GM12878 (cell line): ENCODE data around the gene RALGPS1. TPM values are rescaled to one million over a fixed set of nuclear protein-coding genes. Genes with fewer than 3 reads are reported as not detected.

Experiments
- BCL11A ChIP-seq: IDR thresholded peaks from 2 replicates; pipeline ENCODE4 v1.6.1; 2011; ENCODE audit warnings: low read depth, low read length
- BMI1 ChIP-seq: fragments of 450-650 bp; IDR thresholded peaks from 2 replicates; pipeline ENCODE4 v1.6.1; 2016; ENCODE audit warnings: mild to moderate bottlenecking, moderate library complexity, borderline replicate concordance
- CHD2 ChIP-seq: IDR thresholded peaks from 2 replicates; pipeline ENCODE4 v1.6.1; 2011; ENCODE audit warnings: low read depth, low read length, improper control_type of control experiment, borderline replicate concordance
- GATAD2B ChIP-seq: fragments of 450-650 bp; conservative IDR thresholded peaks from 2 replicates; pipeline ENCODE4 v1.6.1; 2017; ENCODE audit warnings: low read depth, mild to moderate bottlenecking, moderate library complexity
- HDGF ChIP-seq: fragments of 450-650 bp; IDR thresholded peaks from 2 replicates; pipeline ENCODE4 v1.6.1; 2016; ENCODE audit warnings: antibody characterized with exemption
- KDM1A ChIP-seq: fragments of 200-600 bp; sonication (generic); IDR thresholded peaks from 2 replicates; pipeline ENCODE4 v1.6.1; 2016; ENCODE audit warnings: borderline replicate concordance
- LARP7 ChIP-seq: fragments of 450-650 bp; IDR thresholded peaks from 2 replicates; pipeline ENCODE4 v1.6.1; 2017; ENCODE audit warnings: mild to moderate bottlenecking
- MTA3 ChIP-seq: IDR thresholded peaks from 2 replicates; pipeline ENCODE4 v1.6.1; 2012; ENCODE audit warnings: low read length, inconsistent platforms, borderline replicate concordance
- MXI1 ChIP-seq: fragments of 150-350 bp; IDR thresholded peaks from 2 replicates; pipeline ENCODE4 v1.6.1; 2011; ENCODE audit warnings: low read depth, mild to moderate bottlenecking, inconsistent platforms, low read length, improper control_type of control experiment
- PAX5 ChIP-seq: IDR thresholded peaks from 2 replicates; pipeline ENCODE4 v1.6.1; 2011; ENCODE audit warnings: low read depth, low read length, borderline replicate concordance
- PBX3 ChIP-seq: IDR thresholded peaks from 2 replicates; pipeline ENCODE4 v1.6.1; 2011; ENCODE audit warnings: mild to moderate bottlenecking, low read depth, low read length, moderate library complexity; ENCODE audit not compliant: insufficient replicate concordance
- RELB ChIP-seq: fragments of 450-650 bp; IDR thresholded peaks from 2 replicates; pipeline ENCODE4 v1.6.1; 2017; ENCODE audit warnings: low read depth, mild to moderate bottlenecking, moderate library complexity
- SRF ChIP-seq, 2 experiments: IDR thresholded peaks; 2 replicates each; pipeline ENCODE4 v1.6.1; 2011; ENCODE audit warnings: low read depth in 2 of 2, low read length in 2 of 2, mild to moderate bottlenecking in 1 of 2, moderate library complexity in 1 of 2
- SUPT20H ChIP-seq: IDR thresholded peaks from 2 replicates; pipeline ENCODE4 v1.6.1; 2011; ENCODE audit warnings: low read depth, mild to moderate bottlenecking, low read length, moderate library complexity, borderline replicate concordance; ENCODE audit not compliant: control insufficient read depth
- ZNF24 ChIP-seq: fragments of 450-650 bp; IDR thresholded peaks from 2 replicates; pipeline ENCODE4 v1.6.1; 2017; ENCODE audit warnings: antibody characterized with exemption, mild to moderate bottlenecking
- polyA plus RNA-seq, 11 experiments: library from polyadenylated mRNA; depleted of rRNA in 4 of 11; unstranded in 6 of 11; stranded (reverse) in 5 of 11; fragments of >200 nt; fragmentation: Nextera tagmentation in 4 of 11; fragmentation: Illumina TruSeq in 1 of 11; extraction: Ambion mirVana in 4 of 11; extraction: Trizol in 1 of 11; gene quantifications; 1 replicate in 1 of 11; 2 replicates in 10 of 11; pipeline versions ENCODE4 v1.2.1 to v1.2.3, GENCODE V29; 2011 to 2016; ENCODE audit warnings: inconsistent platforms in 2 of 11, missing spikeins in 2 of 11, low read depth in 1 of 11
- total RNA-seq, 4 experiments: library from RNA; depleted of rRNA in 3 of 4; stranded (reverse); fragments of >200 nt in 3 of 4; fragmentation: Illumina TruSeq in 1 of 4; extraction: Trizol in 1 of 4; gene quantifications; 2 replicates each; pipeline versions ENCODE4 v1.2.1 to v1.2.3, GENCODE V29; 2013 to 2021
- TF ChIP-seq, protein P1 (sequence below): IDR thresholded peaks from 2 replicates; pipeline ENCODE4 v1.6.1; 2011; ENCODE audit warnings: borderline replicate concordance, low read depth, mild to moderate bottlenecking, moderate library complexity, low read length; ENCODE audit not compliant: insufficient read depth, poor library complexity, severe bottlenecking
- TF ChIP-seq, protein P2 (sequence below): fragments of 450-650 bp; IDR thresholded peaks from 2 replicates; pipeline ENCODE4 v1.6.1; 2017; ENCODE audit warnings: mild to moderate bottlenecking, moderate library complexity
- TF ChIP-seq, protein P3 (sequence below): IDR thresholded peaks from 2 replicates; pipeline ENCODE4 v1.6.1; 2012; ENCODE audit warnings: low read length, inconsistent platforms

The RALGPS1 gene
- total and polyA plus RNA-seq, 10 of the 15 experiments (the other 5 are each of a cell fraction or from before 2014, with no cell fraction given), result 0.13 to 5.6 (median 2.7) TPM

DNA sequence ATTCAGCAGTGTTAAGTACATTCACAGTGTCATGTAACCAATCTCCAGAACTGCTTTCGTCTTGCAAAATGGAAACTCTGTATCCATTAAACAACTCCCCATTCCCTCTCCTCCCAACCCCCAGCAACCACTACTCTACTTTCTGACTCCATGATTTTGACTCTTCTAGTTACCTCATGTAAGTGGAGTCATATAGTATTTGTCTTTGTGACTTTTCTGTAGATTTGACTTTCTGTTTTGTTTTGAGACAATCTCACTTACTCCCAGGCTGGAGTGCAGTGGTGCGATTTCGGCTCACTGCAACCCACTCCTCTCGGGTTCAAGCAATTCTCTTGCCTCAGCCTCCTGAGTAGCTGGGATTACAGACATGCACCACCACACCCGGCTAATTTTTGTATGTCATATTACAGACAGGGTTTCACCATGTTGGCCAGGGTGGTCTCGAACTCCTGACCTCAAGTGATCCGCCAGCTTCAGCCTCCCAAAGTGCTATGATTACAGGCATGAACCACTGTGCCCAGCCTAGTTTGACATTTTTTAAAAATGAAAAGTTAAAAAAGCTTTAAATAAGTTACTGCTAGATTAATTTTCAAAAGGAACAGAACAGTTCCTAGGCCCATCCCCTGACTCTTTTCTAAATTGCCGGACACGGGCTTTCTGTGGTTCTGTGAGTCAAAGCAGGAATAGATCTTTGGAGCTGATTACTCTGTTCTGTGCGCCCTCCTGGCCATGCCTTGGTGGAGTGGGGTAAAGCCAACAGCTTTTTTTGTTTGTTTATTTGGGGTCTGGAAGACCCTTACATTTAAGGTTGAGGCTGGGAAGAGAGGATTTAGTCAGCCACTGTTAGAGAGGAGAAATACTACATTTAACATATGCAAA is 59.3 kb downstream of the RALGPS1 start (continued):
- TF ChIP-seq LARP7, result no peak
- TF ChIP-seq MXI1, result no peak
- no peak for TF ChIP-seq HDGF
- TF ChIP-seq RELB, result no peak
- TF ChIP-seq BMI1, result no peak
- TF ChIP-seq BCL11A, result 0 out of 2 replicates have a peak, but pooled peaks have one; percentile 29
- TF ChIP-seq GATAD2B, result no peak
- TF ChIP-seq, protein P1, sequence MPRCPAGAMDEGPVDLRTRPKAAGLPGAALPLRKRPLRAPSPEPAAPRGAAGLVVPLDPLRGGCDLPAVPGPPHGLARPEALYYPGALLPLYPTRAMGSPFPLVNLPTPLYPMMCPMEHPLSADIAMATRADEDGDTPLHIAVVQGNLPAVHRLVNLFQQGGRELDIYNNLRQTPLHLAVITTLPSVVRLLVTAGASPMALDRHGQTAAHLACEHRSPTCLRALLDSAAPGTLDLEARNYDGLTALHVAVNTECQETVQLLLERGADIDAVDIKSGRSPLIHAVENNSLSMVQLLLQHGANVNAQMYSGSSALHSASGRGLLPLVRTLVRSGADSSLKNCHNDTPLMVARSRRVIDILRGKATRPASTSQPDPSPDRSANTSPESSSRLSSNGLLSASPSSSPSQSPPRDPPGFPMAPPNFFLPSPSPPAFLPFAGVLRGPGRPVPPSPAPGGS, result no peak
- 0 out of 2 replicates have a peak, but pooled peaks have one; percentile 37 for TF ChIP-seq MTA3
- 0 out of 4 replicates have a peak, but pooled peaks of 1 of the 2 experiments have one; percentile 7 for TF ChIP-seq SRF (IDR thresholded peaks at IDR 0.05; ENCODE audit: low read depth in 2 of 2, low read length in 2 of 2)
- TF ChIP-seq CHD2, result no peak
- TF ChIP-seq SUPT20H, result no peak
- TF ChIP-seq, protein P2, sequence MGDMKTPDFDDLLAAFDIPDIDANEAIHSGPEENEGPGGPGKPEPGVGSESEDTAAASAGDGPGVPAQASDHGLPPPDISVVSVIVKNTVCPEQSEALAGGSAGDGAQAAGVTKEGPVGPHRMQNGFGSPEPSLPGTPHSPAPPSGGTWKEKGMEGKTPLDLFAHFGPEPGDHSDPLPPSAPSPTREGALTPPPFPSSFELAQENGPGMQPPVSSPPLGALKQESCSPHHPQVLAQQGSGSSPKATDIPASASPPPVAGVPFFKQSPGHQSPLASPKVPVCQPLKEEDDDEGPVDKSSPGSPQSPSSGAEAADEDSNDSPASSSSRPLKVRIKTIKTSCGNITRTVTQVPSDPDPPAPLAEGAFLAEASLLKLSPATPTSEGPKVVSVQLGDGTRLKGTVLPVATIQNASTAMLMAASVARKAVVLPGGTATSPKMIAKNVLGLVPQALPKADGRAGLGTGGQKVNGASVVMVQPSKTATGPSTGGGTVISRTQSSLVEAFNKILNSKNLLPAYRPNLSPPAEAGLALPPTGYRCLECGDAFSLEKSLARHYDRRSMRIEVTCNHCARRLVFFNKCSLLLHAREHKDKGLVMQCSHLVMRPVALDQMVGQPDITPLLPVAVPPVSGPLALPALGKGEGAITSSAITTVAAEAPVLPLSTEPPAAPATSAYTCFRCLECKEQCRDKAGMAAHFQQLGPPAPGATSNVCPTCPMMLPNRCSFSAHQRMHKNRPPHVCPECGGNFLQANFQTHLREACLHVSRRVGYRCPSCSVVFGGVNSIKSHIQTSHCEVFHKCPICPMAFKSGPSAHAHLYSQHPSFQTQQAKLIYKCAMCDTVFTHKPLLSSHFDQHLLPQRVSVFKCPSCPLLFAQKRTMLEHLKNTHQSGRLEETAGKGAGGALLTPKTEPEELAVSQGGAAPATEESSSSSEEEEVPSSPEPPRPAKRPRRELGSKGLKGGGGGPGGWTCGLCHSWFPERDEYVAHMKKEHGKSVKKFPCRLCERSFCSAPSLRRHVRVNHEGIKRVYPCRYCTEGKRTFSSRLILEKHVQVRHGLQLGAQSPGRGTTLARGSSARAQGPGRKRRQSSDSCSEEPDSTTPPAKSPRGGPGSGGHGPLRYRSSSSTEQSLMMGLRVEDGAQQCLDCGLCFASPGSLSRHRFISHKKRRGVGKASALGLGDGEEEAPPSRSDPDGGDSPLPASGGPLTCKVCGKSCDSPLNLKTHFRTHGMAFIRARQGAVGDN, result no peak
- no peak for TF ChIP-seq KDM1A
- TF ChIP-seq ZNF24, result no peak
- no peak for TF ChIP-seq PAX5
- TF ChIP-seq, protein P3, sequence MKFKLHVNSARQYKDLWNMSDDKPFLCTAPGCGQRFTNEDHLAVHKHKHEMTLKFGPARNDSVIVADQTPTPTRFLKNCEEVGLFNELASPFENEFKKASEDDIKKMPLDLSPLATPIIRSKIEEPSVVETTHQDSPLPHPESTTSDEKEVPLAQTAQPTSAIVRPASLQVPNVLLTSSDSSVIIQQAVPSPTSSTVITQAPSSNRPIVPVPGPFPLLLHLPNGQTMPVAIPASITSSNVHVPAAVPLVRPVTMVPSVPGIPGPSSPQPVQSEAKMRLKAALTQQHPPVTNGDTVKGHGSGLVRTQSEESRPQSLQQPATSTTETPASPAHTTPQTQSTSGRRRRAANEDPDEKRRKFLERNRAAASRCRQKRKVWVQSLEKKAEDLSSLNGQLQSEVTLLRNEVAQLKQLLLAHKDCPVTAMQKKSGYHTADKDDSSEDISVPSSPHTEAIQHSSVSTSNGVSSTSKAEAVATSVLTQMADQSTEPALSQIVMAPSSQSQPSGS, result no peak
- TF ChIP-seq PBX3, result no peak
